Ovary (tissue), 3 donors: ENCODE data around the gene LYRM1.

Experiments used
- CTCF ChIP-seq, 3 donors: fragments of 450-650 bp in 2 of 3; fragments of 200-600 bp in 1 of 3; IDR thresholded peaks; one replicate each; pipeline versions ENCODE4 v1.5.1 to v1.8.0; 2016 to 2022; ENCODE audit warnings: antibody characterized with exemption in 3 of 3, mild to moderate bottlenecking in 1 of 3
- EP300 ChIP-seq: sonication (generic); formaldehyde crosslinking; IDR thresholded peaks from one replicate; pipeline ENCODE4 v1.6.1; 2017; ENCODE audit warnings: antibody characterized with exemption
- POLR2A ChIP-seq: fragments of 450-650 bp; IDR thresholded peaks from one replicate; pipeline ENCODE4 v1.6.1; 2017; ENCODE audit warnings: antibody characterized with exemption, mild to moderate bottlenecking, moderate library complexity
- donor health status: DM: no; HTN: no; CAD: no.

- no peak for TF ChIP-seq CTCF (IDR thresholded peaks at IDR 0.05)
- no peak for TF ChIP-seq POLR2A
- no peak for TF ChIP-seq EP300
Measured at GRCh38 chr16:20859699-20860098, 40.9 kb upstream of the LYRM1 start.
